Measurements from ENCODE around the gene DCANP1.

The DCANP1 gene

DNA sequence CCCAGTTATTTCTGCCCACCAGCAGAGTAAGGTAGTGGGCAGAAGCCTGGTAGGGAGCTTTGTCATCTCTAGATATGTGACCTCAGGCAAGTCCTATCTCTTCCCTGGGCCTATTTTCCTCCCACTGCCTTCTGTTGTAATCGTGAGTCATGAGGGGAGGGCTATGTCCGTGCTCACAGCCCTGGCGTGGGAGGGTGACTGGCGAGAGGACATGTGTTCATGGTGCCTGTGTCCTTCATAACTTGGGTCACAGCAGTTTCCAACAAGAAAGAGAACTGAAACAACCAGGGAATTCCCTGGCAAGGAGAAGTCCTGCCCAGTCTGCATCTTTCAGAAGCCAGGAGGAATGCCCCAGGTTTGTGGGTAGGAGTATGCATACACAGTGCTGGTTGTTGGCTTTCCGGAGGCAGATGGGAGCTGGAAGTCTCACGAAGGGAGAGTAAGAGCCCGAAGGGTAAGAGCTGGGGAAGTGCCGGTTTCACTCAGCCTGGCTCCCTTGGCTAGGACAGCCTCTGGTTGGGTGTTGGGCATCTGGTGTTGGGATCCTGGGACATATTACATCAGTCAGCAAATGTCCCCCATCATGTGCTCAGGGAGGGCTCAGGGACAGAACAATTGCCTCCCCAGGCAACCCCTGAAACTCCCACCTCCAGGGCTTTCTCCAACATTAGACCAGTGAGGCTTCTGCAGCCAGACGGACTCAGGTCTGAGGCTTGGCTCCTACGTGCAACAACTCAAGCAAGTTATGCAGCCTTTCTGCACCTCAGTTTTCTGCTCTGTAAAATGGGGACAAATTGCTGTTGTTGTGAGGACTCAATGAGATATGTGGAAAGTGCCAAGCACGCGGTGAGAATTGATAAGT is 9.3 kb upstream of the DCANP1 start:
- no peak for DNase-seq

- DNase-seq, result no peak
These were observed 8.7 kb upstream of the DCANP1 start for GRCh38 chr5:135455876-135456237.

DNA sequence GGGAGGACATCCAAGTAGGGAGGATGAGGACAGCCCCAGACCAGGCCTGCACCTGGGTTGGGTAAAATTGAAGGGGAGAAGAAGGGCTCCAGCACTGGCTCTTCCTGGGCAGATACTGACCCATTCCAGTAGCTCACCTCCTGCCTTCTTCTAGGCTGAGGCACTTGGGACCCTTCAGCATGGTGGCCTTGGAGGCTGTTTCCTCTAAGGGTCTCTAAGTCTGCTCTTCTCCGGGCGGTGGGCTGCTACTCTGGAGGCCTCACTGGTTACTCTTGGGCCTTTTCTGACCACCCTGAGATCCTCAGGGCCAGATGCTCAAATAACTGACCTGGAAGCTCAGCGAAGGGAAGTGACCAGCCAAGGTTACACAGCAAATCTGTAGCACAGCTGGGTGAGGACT is 7.8 kb upstream of the DCANP1 start:
- DNase-seq, result no peak

DNA sequence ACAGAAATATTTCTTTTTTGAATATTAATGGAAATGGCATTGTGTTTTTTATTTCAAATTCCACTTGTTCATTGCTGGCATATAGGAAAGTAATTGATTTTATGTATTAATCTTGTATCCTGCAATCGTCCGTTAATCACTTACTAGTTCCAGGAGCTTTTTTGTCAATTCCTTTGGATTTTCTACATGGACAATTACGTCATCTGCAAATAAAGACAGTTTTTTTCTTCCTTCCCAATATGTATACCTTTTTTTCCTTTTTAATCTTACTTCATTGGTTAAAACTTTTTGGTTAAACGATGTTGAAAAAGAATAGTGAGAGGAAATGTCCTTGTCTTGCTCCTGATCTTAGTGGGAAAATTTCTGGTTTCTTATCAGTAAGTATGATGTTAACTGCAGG is 6.5 kb upstream of the DCANP1 start:
- no peak for DNase-seq

DNA sequence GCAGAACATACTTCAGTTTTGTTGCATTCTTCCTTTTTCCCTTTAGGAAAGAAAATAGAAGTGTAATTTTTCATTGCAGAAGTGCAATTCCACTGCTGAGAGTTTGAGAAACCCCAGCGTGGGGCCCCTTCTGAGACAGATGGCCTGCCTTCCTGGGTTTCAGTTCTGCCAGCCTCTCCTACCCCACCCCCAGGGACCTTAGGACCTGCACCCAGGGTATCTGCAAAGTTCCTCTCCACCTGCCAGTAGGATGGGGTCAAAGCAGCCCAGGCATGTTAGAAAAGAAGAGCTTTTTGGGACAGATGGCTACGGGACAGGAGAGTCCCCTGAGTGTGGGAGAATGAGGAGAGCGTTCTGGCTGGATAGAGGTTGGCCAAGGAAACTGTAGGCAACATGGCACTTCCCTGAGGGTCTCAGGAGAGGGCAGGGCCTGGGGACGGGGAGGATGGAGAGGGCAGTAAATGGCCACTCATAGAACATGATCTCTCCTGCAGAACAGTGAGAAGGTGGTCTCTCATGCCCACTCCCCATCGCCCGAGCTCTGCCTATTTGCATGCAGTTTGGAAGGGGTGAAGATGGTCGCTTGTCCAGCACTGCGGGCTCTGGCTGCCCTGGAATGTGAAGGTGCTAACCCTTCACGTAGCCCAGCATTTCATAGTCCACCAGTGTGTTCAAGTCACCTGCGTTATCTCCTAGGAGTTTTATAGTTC is 5.3 kb upstream of the DCANP1 start, which contains the start of gene TIFAB:
Gene TIFAB (minus strand): TSS at position 31 of the 710 bp plus-strand sequence. CDS start 2,412 bp downstream, outside the sequence.
- no peak for DNase-seq

DNA sequence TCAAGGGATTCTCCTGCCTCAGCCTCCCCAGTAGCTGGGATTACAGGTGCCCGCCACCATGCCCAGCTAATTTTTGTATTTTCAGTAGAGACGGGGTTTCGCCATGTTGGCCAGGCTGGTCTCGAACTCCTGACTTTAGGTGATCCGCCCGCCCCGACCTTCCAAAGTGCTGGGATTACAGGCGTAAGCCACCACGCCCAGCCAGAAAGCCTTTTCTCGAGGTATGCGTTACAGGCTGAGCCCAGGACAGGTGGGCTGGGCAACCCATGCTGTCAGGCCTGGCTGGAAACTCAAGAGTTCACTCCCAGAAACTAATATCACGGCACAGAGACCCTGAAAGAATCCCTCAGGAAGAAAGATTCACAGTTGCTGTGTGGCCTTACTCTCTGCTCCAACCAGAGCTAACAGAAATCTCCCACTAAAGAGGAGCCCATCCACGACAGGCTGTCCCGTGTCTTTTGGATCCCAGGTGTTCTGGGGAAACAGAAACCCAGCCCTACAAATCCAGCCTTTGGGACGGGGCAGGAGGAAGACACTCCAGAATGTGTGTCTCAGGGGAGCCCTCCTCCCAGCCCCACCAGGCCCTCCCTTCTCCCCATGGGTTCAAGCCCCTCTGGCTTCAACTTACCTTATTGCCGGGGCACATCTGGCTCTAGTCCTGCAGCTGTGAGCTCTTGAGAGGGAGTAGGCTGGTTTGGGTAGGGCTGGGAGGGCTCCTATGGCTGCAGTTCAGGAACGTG is 4.6 kb upstream of the DCANP1 start:
- DNase-seq, result no peak

DNA sequence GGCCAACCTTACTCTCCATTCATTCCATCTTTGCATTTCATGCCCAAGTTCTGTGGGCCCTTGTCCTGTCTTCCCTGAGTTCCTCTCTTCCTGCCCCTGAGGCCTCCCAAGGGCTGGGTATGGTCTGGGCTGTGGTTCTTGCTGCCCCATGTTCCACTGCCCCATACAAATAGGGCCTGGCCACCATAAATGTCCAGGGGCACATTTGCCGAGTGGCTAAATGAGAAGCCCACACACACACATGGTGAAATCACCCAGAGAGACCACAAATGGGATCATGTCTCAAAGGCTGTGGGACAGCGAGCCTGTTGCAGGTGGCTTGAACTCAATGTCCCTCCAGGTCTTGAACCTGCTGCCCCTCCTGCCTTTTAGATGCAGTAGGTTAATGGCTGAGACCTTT is 3.8 kb upstream of the DCANP1 start:
- DNase-seq, result no peak

DNA sequence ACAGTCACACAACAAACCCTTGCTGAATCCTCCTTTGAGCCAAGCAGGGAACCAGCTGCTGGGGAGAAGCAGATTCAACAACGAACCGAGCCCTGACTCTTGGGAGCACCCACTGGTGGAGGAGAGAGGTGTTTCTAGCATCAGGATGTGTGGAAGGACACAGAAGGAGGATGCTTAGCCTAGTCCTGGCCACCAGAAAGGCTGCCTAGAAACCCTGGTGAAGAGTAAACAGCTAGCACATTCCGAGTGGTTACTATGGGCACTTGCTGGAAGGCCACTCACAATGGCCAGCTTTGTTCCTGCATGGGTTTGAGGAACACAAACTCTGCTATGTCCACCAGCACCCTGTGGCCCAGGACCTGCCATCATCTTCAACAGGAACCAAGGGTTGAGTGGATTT is 3.2 kb upstream of the DCANP1 start:
- no peak for DNase-seq

GRCh38 chr5:135449644-135450043 is 2.5 kb upstream of the DCANP1 start:
- DNase-seq, result no peak

DNA sequence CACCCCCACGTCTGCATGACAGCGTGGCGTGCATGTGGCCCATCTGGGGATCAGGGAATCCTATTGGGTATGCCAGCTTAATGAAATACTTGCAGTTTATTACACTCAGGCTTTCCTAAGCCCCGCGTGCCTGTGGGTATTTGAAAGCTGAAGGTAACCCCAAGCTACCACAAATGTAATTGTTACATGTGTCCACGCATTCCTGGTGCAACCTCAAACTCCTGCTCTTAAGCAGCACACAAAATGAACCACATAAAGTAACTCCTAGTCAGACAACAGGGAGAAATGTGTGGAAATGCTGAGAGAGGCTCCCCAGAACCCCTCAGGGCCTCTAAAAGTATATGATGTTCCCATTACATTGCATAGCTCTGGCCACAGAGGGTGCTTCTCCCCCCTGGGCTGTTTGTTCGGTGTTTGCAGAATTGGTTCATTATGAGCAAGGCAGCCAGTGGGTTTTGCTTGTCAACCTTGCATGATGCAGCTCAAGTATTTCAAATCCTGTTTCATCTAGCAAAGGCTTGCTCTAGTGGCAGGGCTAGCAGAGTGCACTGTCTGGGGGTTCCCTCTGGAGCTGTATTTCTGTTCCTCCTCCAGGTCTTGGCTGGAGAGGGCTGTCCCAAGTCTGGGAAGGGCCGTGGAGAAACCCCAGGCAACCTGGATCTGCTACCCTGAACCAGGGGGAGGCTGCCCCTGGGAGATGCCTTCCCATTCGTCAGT is 1.8 kb upstream of the DCANP1 start:
- no peak for DNase-seq

GRCh38 chr5:135448071-135448739 is 1.1 kb upstream of the DCANP1 start:
- no peak for DNase-seq

- DNase-seq, result no peak
These were observed 533 bp downstream of the DCANP1 start for GRCh38 chr5:135446615-135447014.

DNA sequence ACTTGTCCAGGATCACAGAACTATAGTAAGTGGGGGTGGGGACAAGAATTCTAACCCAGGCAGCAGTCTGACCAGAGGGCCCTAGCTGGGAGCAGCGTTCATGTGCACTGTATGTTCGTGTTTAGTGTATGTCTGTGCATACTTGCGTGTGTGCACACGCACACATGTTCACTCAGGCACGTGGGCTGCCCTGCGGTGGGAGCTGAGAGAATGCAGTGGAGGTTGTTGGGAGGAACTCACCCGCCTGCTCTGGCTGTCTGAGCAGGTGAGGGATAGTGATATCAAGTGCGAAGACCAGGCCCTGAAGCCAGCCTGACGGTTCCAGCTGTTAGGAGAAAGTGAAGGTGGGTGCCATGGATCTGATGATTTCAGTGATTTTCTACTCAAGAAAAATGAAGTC is 942 bp downstream of the DCANP1 start:
- DNase-seq, result no peak

GRCh38 chr5:135445306-135445985 is 1.7 kb downstream of the DCANP1 start:
- no peak for DNase-seq

- no peak for DNase-seq
These were observed 2.3 kb downstream of the DCANP1 start for GRCh38 chr5:135444881-135445280.

GRCh38 chr5:135444360-135444759 is 2.8 kb downstream of the DCANP1 start:
- no peak for DNase-seq

DNA sequence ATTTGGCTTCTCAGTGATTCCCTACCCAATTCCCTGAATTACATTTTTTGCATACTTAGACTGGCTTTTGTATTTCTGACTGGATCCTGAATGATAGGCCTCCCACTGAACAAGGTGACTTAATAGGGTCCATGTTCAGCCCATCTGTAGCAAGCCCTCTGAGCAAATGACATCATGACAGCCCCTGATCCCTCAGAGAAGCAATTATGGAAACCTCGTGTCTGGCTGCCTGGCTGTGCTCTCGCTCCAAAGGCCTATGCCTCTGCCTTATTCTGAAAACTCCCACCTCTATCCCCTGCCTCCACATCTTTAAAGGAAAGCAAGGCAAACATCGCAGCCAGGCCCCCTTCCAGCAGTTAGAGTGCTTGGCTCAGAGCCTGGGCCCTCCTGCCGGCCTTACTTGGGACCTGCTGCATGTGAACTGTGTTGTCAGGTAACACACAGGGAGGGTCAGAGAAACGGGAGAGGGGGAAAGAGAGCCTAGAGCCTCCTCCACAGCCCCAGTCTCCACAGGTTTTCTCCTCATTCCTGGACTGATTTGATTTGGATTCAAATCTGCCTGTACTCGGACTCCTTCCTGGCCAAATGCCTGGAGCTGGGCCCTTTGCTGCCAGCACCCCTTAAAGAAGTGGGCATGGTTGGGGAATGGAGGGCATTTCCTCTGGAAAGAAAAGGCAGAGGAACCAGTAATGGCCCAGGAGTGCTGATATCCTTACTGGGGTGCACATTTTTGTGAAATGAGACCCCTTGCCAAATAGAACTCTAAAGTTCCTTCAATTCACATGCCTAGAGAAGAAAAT is 3.8 kb downstream of the DCANP1 start:
- DNase-seq, result no peak

DNA sequence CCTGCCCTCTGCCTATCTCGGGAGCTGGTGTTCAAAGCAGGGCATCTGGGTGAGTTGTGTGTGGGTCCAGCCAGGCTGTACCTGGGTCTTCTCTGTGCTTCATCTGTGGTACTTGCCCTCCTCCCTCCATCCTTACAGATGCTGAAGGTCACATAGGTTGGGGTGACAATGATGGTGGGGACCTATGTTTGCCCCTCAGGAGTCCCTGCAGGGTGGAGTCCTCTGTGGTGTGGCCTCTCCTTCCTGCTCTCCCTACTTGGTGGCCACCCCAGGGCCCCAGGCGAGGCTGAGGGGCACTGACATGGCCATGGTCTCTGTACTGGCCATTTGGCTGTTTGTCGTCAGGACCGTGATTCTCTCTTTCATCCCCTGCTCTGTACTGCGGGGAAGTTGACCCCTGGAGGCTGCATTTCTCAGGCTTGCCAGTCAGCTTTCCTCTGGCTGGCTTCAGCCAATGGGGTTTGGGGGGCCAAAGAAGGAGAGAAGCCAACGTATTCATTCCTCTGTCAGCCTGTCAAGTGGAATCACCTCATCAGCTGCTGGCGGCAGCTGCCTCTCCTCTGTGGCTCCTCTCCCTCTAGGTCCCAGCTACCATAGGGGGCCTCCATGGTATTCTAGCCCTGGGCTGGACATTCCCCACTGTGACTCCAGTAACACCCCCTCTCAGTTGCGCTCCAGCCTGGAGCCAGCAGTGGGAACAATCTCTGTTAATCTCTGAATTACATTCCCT is 4.6 kb downstream of the DCANP1 start:
- DNase-seq, result no peak

DNA sequence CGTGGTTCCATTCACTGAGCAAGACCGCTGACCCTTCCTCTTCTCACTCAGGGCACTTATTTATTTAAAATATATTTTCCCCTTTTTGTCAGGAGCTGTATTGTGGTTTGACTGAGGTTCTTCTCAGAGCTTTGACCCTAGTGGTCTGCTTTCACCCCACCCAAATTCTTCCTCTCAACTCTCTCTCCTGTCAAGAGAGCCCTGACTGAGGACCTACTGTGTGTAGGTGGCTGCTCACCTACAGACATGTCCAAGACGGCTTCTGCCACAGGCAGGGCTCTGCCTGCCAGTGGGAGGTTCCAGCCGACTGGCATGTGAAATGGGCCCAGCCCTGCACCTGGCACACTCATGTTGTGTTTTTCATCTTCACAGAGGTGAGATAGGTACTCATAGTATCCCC is 5.2 kb downstream of the DCANP1 start:
- no peak for DNase-seq

- no peak for DNase-seq
These were observed 5.8 kb downstream of the DCANP1 start for GRCh38 chr5:135441350-135441831.
